Ureter (tissue), 1 donor: ENCODE results near the gene TSPAN9. TPM values are rescaled to one million over a fixed set of nuclear protein-coding genes. Genes with fewer than 3 reads are reported as not detected.

Experiments used
- DNase-seq: peaks from one replicate; pipeline ENCODE4 v3.0.0-alpha.2; 2020; ENCODE audit warnings: low spot score
- total RNA-seq: library from RNA; stranded (reverse); gene quantifications from one replicate; pipeline ENCODE4 v1.2.4, GENCODE V29; 2023
- donor health status: DM: yes; HTN: yes; CAD: no.

Gene TSPAN9, protein sequence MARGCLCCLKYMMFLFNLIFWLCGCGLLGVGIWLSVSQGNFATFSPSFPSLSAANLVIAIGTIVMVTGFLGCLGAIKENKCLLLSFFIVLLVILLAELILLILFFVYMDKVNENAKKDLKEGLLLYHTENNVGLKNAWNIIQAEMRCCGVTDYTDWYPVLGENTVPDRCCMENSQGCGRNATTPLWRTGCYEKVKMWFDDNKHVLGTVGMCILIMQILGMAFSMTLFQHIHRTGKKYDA
- total RNA-seq, result 53.0 TPM

DNA sequence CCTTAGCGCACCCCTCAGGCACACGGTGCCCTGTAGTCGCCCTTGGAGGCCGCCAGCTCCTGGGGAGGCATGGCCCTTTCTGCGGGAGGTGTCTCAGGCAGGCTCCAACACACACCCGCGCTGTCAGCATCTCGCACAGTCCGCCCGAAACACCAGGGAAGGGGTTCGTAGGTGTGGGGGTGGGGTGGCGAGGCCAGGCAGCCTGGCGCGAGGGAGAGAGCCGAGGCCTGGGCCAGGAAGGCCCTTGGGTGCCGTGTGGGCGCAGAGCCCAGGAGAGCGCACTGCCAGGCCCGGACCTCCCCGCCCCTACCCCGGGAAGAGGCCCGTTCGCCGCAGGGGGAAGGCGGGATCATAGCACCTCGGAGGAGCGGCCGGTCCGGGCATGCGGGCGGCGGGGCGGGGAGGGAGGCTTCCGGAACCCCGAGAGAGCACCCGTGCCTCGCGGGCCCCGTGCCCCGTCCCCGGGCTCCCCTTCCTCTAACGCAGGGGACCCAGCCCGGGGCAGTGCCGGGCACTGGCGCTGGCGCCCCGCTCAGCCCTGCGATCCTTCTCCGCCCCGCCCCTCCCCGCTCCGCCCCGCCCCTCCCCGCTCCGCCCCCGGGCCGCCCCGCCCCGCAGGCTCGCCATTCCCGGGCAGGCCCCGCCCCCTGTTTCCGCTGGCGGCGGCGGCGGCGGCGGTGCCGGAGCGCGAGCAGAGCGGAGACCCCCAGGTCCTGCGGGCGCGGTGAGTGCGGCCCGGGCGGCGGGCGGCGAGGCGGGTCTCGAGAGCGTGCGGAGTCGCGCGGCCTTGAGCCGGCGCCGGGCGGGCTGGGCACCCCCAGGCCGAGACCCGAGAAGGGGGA is at the start of gene TSPAN9:
TSPAN9 (plus strand) TSS at position 650 of the 842 bp plus-strand sequence. CDS start 123,815 bp downstream, outside the sequence.
- DNase-seq, result peak; percentile 71

DNA sequence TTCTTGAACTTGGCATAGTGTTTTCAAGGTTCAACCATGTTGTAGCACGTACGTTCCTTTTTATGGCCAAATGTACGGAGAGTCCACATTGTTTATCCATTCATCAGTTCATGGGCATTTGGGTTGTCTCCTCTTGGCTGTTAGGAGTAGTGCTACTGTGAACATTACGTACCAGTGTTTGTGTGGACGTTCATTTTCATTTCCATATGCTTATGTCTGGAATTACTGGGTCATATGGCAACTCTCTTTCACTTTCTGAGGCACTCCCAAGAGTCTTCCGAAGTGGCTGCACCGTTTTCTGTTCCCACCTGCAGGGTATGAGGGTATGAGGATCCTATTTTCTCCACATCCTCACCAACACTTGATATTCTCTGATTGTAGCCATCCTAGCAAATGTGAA is 49.1 kb upstream of the TSPAN9 start:
- DNase-seq, result no peak

DNA sequence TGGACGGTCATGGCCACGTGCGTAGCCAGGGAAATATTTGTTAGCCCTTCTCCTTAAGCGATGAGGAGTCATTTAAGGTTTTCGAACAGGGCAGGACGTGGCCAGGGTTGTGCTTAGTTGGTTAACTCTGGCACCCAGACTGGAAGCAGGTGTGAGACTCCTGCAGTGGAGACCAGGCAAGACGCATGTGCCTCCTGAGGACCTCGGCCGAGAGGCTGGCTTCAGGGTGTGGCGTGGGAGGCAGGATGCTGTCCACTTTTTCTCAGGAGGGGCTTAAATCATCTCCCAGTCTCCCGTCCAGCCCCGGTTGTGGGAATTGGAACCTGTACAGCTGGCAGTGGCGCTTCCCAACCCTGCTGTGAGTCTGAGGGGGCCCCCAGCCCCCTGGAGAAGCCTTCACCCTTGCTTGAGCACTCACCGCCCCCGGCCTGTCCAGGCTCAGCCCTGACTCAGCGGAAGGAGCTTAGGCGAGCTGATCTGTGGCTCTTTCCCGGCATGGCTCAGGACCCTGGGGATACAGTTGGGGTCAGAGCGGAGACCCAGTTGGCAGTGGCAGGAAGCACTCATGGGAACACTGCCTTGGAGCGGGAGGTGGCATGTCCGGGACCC is 46.3 kb upstream of the TSPAN9 start:
- no peak for DNase-seq

DNA sequence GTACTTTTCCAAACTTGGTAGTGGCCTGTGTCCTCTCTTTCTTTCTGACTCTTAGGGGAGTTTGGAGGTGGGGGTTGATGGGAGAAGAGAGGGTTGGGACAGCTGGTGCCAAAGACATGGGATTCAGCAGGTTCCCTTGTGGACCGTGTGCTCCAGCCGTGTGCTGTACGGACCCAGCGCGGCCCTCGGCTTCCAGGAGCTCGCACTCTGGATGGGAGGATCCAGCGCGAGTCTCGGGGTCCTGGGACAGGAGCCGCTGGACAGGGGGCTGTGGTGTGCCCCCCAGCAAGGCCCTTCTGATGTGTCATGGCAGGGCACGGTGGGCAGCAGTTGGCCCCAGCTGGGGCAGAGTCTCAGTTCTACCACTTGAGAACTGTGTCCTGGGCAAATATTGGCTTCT is 45.0 kb upstream of the TSPAN9 start:
- DNase-seq, result no peak

DNA sequence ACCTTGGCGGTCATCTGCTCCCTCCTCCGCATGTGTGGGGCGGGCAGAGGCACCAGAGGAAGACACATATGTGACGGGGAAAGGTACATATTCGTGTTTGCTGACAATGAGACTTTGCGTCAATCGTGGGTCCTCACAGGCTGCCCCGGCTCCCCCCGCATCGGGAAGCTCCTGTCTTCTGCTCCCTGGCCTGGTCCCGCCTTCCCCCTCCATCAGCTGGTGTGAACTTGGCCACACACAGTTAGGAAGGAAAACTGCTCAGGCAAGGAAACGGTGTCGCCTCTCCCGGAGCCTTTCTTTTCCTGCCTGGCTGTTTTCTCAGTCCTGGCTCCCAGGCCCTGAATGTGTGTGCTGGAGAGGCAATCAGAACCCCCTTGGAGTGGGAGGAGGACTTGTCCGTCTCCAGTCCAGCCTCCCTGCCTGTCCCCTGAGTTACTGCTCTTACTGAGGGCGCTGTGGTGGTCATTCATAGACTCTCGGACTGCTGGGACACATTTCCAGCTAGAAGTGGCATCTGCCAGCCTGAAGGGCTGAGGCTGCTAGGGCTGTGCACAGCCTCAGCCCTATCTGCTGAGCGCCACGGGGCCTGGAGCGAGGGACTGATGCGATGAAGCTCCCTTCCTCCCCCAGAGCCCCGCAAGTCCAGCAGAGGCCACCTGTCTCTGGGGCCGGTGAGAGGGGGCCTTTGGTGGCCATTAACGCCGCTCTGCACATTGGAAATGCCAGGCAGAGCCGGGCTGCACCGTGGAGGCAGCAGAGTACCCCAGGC is 44.2 kb upstream of the TSPAN9 start:
- no peak for DNase-seq

DNA sequence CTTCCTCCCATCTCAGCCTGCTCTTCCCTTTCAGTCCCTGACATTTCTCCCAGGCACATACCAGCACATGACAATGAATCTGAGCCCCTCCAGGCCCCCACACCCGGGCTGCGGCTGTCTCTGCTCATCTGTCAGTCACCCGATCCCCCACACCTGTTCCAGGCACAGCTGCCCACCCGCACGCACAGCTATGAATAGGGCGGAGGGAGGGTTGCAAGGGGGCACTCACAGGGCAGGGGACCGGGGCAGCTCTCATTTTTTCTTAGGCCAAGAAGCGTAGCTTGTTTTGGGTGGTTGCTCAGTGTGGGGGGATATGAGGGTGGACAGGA is 43.7 kb upstream of the TSPAN9 start:
- DNase-seq, result no peak

DNA sequence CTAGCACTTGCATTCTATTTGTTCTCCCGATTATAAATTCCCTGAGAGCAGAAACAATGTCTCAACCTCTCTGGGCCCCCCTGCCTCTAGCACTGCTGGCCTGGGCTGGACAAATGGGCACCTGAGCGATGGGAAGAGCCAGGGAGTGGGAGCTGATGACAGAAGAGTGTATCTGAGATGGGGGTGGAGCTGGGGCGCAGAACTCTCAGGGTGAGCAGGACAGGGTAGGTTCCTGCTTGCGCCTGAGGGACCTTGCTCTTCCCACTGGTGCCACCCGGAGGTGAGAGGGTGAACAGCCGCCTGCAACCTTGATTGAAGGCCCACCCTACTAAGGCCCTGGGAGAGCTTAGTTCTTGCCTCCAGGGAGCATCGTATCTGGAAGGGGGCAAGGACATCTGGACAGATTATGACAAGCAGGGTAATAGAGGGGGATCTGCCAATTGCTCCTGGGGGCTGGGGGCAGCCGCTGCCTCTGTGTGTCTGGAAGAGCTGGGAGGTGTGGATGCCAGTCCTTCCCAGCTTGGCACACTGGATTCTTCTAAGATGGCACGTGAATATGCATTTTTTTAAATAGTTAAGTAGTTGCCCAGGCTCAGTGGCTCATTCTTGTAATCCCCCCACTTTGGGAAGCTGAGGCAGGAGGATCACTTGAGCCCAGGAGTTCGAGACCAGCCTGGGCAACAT is 43.0 kb upstream of the TSPAN9 start:
- DNase-seq, result peak; percentile 58

DNA sequence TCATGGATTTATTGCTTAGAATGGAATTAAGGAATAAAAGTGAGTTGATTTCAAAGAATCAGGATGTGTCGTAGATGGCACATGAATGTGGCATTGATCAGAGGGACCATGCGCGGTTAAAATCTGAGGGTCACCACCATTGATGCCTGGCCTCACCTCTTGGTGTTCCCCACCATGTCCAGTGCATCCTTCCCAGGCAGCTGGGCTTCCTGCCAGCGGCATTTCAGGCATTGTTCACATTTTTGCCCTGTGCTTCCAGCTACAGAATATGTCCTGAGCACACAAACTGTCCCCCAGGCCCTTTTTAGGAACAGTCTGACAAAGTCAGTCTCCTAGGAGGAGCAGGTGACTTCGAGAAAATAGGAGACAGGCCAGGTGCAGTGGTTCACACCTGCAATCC is 42.0 kb upstream of the TSPAN9 start:
- no peak for DNase-seq

DNA sequence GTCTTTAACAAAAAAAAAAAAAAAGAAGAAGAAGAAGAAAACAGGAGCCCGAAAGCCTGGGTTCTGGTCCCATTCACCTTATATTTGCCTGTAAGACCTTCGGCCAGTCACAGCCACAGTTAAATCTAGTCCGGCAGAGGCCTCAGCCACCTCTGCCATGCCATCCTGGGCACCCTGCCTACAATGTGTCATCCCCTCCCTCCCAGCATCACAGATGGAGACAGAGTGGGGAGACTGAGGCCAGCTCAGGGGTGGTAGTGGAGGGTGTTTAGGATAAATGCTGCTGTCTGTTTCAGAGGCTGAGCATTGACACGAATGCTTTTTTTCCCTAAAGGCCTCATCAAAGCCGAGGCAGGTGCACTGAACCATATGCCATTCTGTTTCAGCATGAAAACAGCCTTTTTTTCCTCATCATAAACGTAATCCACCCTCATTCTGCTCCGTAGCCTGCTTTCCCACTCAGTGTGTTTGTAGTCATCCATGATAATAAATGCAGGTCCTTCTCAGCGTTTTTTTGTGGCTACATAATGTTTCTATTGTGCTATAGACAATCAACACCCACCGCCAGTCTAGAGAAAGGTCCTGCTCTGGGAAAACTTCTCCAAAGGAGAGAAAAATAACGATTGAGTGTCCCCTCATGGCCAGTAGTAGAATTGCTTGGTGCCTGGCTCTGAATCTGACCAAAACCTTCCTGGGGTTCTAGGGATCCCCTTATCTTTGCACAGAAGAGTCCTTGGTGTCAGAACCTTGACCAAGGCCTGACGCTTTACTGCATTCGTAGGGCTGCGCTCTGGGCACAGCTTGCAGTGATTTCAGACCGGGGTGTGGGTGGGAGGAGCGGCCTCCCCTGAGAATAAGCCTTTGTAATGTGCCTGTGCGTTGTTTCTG is 41.1 kb upstream of the TSPAN9 start:
- DNase-seq, result no peak

DNA sequence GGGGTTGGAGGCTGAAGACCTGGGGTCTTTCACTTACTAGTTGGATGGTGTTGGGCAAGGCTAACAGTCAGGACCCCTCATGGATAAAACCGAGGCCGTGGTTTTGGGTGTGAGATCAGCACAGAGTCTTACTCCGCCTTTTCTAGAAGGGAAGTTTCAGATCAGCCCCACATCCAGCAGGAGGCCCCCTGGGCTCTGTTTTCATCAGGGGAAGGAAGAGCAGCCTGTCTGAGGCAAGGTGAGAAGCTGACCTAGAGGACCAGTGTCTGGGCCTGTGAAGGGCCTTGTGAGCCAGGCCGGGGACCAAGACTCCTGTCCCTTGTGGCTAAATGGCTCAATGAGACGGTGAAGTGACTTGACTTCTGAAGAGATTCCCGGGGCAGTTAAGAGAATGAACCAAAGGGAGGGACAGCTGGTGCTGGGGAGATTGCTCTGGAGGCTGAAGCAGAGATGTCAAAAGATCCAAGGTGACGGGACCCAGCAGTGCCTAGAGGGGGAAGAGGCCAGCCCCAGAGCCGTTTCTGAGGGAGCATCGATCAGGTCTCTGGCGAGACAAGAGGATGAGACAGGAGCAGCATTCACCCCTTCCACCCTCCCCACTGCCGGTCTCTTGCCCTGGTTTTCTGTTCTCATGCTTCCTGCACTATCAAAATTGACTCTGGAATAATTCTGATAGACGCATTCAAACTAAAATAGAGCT is 40.1 kb upstream of the TSPAN9 start:
- DNase-seq, result no peak

DNA sequence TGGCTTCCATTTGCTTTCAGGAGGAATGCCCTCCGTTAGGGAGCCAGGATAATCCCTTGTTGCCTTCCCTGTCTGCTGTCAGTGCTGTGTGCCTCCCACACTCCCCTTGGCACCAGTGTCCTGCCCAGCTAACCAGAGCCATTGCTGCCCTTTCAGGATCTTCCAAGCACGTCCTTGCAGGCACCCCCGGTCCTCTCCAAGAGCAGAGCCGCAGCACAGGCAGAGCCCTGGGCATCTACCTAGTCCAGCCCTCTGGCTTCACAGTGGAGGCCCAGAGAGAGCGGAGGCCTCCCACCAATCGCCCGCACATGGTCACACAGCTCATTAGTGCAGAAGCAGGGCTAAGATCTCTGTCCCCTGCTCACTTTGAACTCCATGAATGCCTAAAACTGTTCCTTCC is 39.0 kb upstream of the TSPAN9 start:
- DNase-seq, result no peak

DNA sequence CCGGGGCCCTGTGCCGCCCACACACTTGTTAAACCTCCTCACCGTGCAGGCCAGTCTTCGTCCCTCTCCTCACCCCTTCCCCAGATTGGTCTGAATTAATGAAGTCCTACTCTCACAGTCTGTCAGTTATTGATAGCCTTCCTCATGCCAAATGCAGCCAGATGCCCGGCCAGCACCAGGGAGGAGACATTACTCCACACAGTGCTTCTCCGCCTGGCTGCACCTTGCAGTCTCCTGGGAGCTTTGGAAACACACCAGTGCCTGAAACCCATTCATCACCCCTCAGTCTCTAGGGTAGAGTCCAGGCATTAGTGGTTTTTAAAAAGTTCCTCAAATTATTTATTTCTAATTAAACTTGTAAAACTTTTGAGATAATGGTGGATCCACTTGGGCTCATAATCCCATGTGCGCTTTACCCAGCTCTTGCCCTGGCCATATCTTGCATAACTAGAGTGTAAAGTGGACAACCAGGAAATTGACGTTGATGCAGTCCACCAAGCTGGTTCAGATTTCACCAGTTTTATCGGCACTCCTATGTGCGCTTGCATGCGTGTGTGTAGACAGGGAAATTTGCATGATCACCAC is 38.2 kb upstream of the TSPAN9 start:
- DNase-seq, result no peak

DNA sequence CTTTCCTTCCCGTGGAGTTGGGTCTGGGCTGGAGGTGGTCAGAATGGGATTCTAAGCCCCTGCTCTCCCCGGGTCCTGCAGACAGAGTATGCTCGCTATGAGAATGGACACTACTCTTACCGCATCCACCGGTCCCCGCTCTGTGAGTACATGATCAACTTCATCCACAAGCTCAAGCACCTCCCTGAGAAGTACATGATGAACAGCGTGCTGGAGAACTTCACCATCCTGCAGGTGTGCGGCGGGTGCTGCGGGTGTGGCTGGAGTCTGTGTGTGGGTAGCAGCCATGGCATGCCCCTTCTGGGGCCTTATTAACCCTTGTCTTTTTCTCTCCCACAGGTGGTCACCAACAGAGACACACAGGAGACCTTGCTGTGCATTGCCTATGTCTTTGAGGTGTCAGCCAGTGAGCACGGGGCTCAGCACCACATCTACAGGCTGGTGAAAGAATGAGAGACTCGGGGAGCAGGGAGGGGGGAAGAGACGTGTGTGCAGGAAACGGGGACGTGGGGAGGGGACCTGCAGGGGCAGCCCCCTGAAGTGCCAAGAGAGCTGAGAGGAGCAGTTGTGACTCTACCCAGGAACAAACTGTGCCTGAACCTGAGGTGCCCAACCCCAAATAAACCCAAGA is 37.0 kb upstream of the TSPAN9 start:
- no peak for DNase-seq

DNA sequence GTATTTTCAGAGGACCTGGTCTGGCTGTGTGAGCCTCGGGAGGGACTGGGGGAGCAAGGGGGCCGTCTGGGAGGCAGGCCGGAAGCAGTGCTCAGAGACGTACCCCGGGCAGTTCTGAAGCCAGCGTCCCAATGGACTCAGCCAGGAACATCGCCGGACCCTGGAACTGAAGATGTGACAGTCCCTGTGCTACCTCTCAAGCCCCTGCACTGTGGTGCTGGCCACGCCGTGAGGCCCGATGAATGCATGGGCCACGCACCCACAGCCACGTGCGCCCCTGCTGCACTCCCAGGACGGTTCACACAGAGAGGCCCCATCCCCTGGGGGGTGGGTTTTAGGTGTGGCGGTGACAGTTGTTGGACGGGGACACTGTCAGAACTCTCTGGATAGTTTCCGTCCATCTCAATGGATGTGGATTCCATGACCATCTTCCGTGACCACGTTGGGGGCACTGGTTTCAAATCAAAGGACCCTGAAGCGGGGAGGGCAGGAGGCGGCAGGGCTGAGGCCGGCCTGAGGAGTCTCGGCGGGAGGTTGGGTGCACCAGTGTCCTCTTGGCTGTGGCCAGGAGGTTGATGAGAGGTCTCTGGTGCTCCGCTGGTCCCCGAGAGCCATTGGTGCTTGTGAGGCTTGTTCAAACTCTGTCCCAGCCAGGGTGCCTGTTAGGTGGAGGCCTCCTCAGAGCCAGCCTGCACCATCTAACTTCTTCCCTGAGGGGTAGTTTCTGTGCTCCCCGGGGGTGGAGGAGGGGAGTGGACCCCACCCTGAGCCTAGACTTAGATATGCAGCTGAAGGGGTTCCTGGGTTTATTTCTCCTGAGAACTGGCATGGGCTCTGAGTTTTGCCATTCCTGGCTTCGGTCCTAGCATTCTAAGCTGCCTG is 36.3 kb upstream of the TSPAN9 start:
- DNase-seq, result no peak

DNA sequence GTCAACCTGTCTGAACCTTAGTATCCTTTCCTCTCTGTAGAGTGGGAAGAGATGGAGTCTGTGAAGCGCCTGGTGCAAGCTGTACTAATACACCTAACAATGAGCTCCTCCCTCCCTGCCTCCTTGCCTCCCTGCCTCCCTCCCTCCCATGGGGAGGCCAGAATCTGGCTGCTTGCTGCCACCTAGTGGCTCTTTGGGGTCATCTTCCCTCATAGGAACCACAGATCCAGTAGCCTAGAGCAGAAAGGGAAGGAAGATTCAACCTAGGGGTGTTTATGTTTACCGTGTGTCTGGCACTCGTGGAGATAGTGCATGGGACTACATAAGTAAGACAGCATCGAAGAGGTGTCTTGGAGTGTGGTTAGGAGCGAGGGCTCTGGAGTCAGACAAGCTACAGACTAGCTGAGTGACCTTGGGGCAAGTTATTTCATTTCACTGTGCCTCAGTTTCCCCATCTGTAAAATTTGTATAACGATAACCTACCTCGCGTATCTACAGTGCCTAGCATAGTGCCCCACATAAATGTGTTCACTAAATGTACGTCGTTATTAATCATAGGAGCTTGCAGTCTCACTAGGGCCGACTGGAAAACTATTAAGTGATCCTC is 35.5 kb upstream of the TSPAN9 start:
- no peak for DNase-seq

DNA sequence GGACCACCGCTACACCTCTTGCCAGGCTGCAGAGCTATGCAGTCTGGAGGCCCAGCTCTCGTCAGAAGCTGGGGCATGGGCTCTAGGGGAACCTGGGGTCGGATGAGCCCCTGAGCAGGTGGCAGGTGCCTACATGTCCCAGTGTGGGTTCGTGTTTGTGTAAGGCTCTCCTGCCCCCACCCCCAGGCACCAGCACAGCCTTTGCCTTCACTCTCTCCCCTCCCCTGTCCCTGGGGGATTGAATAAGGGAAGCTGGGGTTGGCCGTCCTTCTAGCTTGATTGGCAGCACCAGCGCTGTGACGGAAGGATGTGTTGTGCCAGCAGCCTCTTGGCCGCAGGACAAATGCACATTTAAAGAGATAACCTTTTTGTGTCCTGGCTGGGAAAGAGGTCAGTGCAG is 34.8 kb upstream of the TSPAN9 start:
- DNase-seq, result no peak

DNA sequence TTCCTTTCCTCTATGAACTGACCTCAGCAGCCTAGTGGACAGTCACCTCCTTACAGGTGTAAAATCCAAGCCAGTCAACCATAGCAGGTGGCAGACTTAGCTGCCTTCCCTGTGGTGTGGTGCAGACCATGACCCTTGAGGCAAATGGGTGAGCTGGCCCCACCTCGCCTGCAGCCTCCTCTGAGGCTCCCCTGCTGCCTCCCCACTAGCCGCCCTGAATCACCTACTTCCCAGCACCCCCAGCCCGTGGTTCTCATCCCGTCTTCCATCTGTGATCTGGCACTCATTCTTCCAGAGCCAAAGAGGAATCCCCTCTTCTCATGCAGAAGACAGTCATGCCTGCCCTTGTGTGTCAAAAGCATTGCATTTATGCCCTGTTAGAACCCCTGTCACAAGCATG is 34.4 kb upstream of the TSPAN9 start:
- no peak for DNase-seq

DNA sequence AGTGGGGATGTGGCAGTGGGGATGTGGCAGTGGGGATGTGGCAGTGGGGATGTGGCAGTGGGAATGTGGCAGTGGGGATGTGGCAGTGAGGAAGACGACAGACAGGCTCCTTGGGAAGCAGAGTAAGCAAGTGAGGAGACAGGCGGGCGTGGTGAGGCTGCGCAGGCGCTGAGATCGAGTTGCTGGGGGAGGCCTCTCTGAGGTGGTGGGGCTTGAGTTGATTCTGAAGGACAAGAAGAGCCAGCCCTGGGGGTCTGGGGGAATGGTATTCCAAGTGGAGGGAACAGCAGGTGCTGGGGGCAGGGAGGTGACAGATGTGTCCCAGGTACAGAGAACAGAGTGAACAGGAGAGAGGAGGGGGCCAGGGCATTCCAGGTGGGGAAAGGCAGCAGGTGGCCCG is 33.8 kb upstream of the TSPAN9 start:
- no peak for DNase-seq
